K562 (cell line): ENCODE measurements around the gene EPHA10. TPM values are rescaled to one million over a fixed set of nuclear protein-coding genes. Genes with fewer than 3 reads are reported as not detected.

Experiments used
- ATAC-seq: fragments of 200-7000 bp; cut with Tn5 transposase; 3 replicates; pipeline ENCODE4 v1.9.1; 2020; ENCODE audit warnings: moderate library complexity
- BruUV-seq: library from RNA; stranded (reverse); fragments of 400-500 nt; replicated peaks from 2 replicates; lab custom pipeline; 2021; lab: Mats Ljungman, UMichigan
- CTCF ChIA-PET: fragments of 300-600 bp; formaldehyde crosslinking; extraction: SDS; loops from one replicate; lab custom pipeline; 2021; ENCODE audit warnings: low intra/inter-chr PET ratio; lab: Yijun Ruan, JAX
- POLR2A ChIA-PET: fragments of 300-600, 350-650 bp; sonication (Branson Sonifier 250); formaldehyde crosslinking; extraction: SDS; loops from one replicate; lab custom pipeline; 2021; ENCODE audit warnings: antibody characterized with exemption, inconsistent platforms; lab: Yijun Ruan, JAX
- DNase-seq, 4 experiments: peaks; one replicate each; pipeline versions ENCODE4 v3.0.0 to v3.0.0-alpha.2; 2011 to 2018; ENCODE audit warnings: low spot score in 3 of 4, mixed read lengths in 3 of 4; ENCODE audit errors: extremely low read depth in 1 of 4
- FAIRE-seq: peaks from 2 replicates; lab custom pipeline; 2011; peaks lifted over from hg19 to GRCh38; lab: Jason Lieb, UNC
- H2AFZ ChIP-seq: 2 replicates; pipeline ENCODE4 v1.6.0; 2011; ENCODE audit warnings: low read depth, low read length, control low read depth, inconsistent platforms
- H3K27ac ChIP-seq: fragments of 200-600 bp; 3 replicates; pipeline ENCODE4 v1.8.0; 2011; ENCODE audit warnings: low read depth, mild to moderate bottlenecking, control low read depth, inconsistent platforms, low read length, moderate library complexity, mixed read lengths; ENCODE audit errors: extremely low read depth
- H3K27me3 ChIP-seq, 2 experiments: fragments of 300-600 bp in 1 of 2; 2 replicates in 1 of 2; 3 replicates in 1 of 2; pipeline versions ENCODE4 v1.6.0 to v1.8.0; 2011; ENCODE audit warnings: inconsistent platforms in 2 of 2, low read length in 2 of 2, mild to moderate bottlenecking in 1 of 2, mixed read lengths in 1 of 2, moderate library complexity in 1 of 2; ENCODE audit not compliant: control insufficient read depth in 2 of 2, insufficient read depth in 2 of 2
- H3K36me3 ChIP-seq: fragments of 300-600 bp; 3 replicates; pipeline ENCODE4 v1.8.0; 2011; ENCODE audit warnings: mild to moderate bottlenecking, low read length, inconsistent platforms; ENCODE audit not compliant: control insufficient read depth, insufficient read depth
- H3K4me1 ChIP-seq, 2 experiments: fragments of 200-600 bp in 1 of 2; replicated peaks in 1 of 2; 2 replicates in 1 of 2; 3 replicates in 1 of 2; pipeline versions ENCODE4 v1.5.1 to v1.8.0; 2011; ENCODE audit warnings: inconsistent platforms in 2 of 2, low read length in 2 of 2, mild to moderate bottlenecking in 1 of 2, mixed read lengths in 1 of 2, moderate library complexity in 1 of 2; ENCODE audit not compliant: control insufficient read depth in 2 of 2, insufficient read depth in 2 of 2
- H3K4me2 ChIP-seq: 2 replicates; pipeline ENCODE4 v1.6.1; 2011; ENCODE audit warnings: low read length, control low read depth, inconsistent platforms, mixed read lengths; ENCODE audit not compliant: insufficient read depth
- H3K4me3 ChIP-seq: fragments of 200-600 bp; sonication (generic), shearing (Covaris generic); 2 replicates; pipeline ENCODE4 v1.5.1; 2016; ENCODE audit warnings: control low read depth, inconsistent platforms
- H3K79me2 ChIP-seq: fragments of 200-600 bp; 3 replicates; pipeline ENCODE4 v1.8.0; 2011; ENCODE audit warnings: low read length, inconsistent platforms; ENCODE audit not compliant: control insufficient read depth, insufficient read depth
- H3K9ac ChIP-seq, 2 experiments: 2 replicates each; pipeline versions ENCODE4 v1.6.0 to v1.6.1; 2011; ENCODE audit warnings: low read depth in 2 of 2, low read length in 2 of 2, control low read depth in 1 of 2, inconsistent platforms in 1 of 2, mild to moderate bottlenecking in 1 of 2, mixed read lengths in 1 of 2; ENCODE audit not compliant: insufficient read depth in 1 of 2
- H3K9me1 ChIP-seq: one replicate; pipeline ENCODE4 v1.6.0; 2011; ENCODE audit warnings: inconsistent platforms, mild to moderate bottlenecking, low read length, moderate library complexity; ENCODE audit not compliant: control insufficient read depth, insufficient read depth
- H3K9me3 ChIP-seq: replicated peaks from 2 replicates; pipeline ENCODE4 v1.5.1; 2011; ENCODE audit warnings: low read depth, low read length, inconsistent platforms; ENCODE audit not compliant: control insufficient read depth, insufficient read depth
- H4K20me1 ChIP-seq: replicated peaks from 2 replicates; pipeline ENCODE4 v1.6.1; 2011; ENCODE audit warnings: low read length, inconsistent platforms, mixed read lengths; ENCODE audit not compliant: control insufficient read depth, insufficient read depth
- CREB1 ChIP-seq, 2 experiments: sonication (generic) in 1 of 2; formaldehyde crosslinking in 1 of 2; IDR thresholded peaks; 2 replicates each; pipeline versions ENCODE4 v1.6.1 to v1.8.0; 2012 to 2022; ENCODE audit warnings: inconsistent platforms in 1 of 2, mild to moderate bottlenecking in 1 of 2, missing genetic modification reagents in 1 of 2, moderate library complexity in 1 of 2
- CXXC5 ChIP-seq: fragments of 250-450 bp; sonication (Bioruptor Pico); IDR thresholded peaks from 2 replicates; pipeline ENCODE4 v1.8.0; 2022; ENCODE audit warnings: inconsistent platforms, mild to moderate bottlenecking, moderate library complexity
- ETV5 ChIP-seq: sonication (generic); formaldehyde crosslinking; IDR thresholded peaks from 2 replicates; pipeline ENCODE4 v1.4.0; 2020; ENCODE audit warnings: low read depth, mild to moderate bottlenecking, missing genetic modification reagents
- FOXM1 ChIP-seq, 2 experiments: fragments of 450-650 bp in 1 of 2; sonication (generic) in 1 of 2; formaldehyde crosslinking in 1 of 2; IDR thresholded peaks; 2 replicates each; pipeline versions ENCODE4 v1.6.1 to v1.9.0; 2017 to 2022; ENCODE audit warnings: low read depth in 2 of 2, mild to moderate bottlenecking in 2 of 2, missing genetic modification reagents in 1 of 2, moderate library complexity in 1 of 2
- GABPB1 ChIP-seq: sonication (generic); formaldehyde crosslinking; IDR thresholded peaks from 2 replicates; pipeline ENCODE4 v1.8.0; 2022; ENCODE audit warnings: mild to moderate bottlenecking, missing genetic modification reagents
- NEUROD1 ChIP-seq: fragments of 150-350 bp; IDR thresholded peaks from 2 replicates; pipeline ENCODE4 v1.6.1; 2014; ENCODE audit warnings: borderline replicate concordance, low read length, low read depth; ENCODE audit not compliant: partially characterized antibody
- NR1H2 ChIP-seq: sonication (generic); formaldehyde crosslinking; IDR thresholded peaks from 2 replicates; pipeline ENCODE4 v1.4.0; 2020; ENCODE audit warnings: mild to moderate bottlenecking, missing genetic modification reagents
- PHB2 ChIP-seq: fragments of 450-650 bp; IDR thresholded peaks from 2 replicates; pipeline ENCODE4 v1.6.1; 2017; ENCODE audit warnings: low read depth
- PRMT5 ChIP-seq: sonication (generic); formaldehyde crosslinking; IDR thresholded peaks from 2 replicates; pipeline ENCODE4 v1.5.0; 2020; ENCODE audit warnings: missing genetic modification reagents
- SAFB ChIP-seq: fragments of 200-400 bp; formaldehyde crosslinking; IDR thresholded peaks from 2 replicates; pipeline ENCODE4 v1.6.1; 2017; ENCODE audit warnings: low read depth, low read length, borderline replicate concordance
- STAT5A ChIP-seq: IDR thresholded peaks from 2 replicates; pipeline ENCODE4 v1.6.1; 2012; ENCODE audit warnings: low read length, inconsistent platforms, borderline replicate concordance
- ZC3H11A ChIP-seq: IDR thresholded peaks from 2 replicates; pipeline ENCODE4 v1.6.1; 2012; ENCODE audit warnings: low read depth, low read length, improper control_type of control experiment
- ZFP1 ChIP-seq: fragments of 450-650 bp; formaldehyde crosslinking; IDR thresholded peaks from 2 replicates; pipeline ENCODE4 v1.4.0; 2020; ENCODE audit warnings: mild to moderate bottlenecking, mixed read lengths
- ZNF263 ChIP-seq: sonication (generic); formaldehyde crosslinking; IDR thresholded peaks from 2 replicates; pipeline ENCODE4 v1.8.0; 2022; ENCODE audit warnings: mild to moderate bottlenecking, missing genetic modification reagents, borderline replicate concordance
- ZNF384 ChIP-seq: IDR thresholded peaks from 2 replicates; pipeline ENCODE4 v1.6.1; 2012; ENCODE audit warnings: low read depth, low read length, improper control_type of control experiment
- ZNF436 ChIP-seq: fragments of 250-450, 450-650 bp; sonication (Bioruptor Pico); formaldehyde crosslinking; IDR thresholded peaks from 2 replicates; pipeline ENCODE4 v1.7.0; 2020; ENCODE audit warnings: mild to moderate bottlenecking
- ZNF586 ChIP-seq: fragments of 450-650 bp; formaldehyde crosslinking; conservative IDR thresholded peaks from 2 replicates; pipeline ENCODE4 v1.4.0; 2020; ENCODE audit warnings: mild to moderate bottlenecking, moderate library complexity
- WGBS: fragments of 100-300 bp; shearing (Covaris generic); methylation state at CpG from one replicate; pipeline ENCODE4 v1.1.6; 2016; ENCODE audit warnings: low coverage, mixed read lengths; ENCODE audit not compliant: insufficient coverage; ENCODE audit errors: missing lambda C conversion rate; 5-methylcytosine and 5-hydroxymethylcytosine counted together
- in situ Hi-C: fragments of 300-500 bp; cut with MboI; formaldehyde crosslinking; loops from 4 replicates; pipeline ENCODE4 v1.15.0; 2018; ENCODE audit warnings: inconsistent platforms, mixed read lengths
- intact Hi-C: fragments of 100-400 bp; cut with micrococcal nuclease; formaldehyde crosslinking; loops from 2 replicates; pipeline ENCODE4 v1.14.2; 2022
- polyA plus RNA-seq, 8 experiments: library from polyadenylated mRNA; depleted of rRNA in 4 of 8; stranded (reverse) in 5 of 8; unstranded in 3 of 8; fragments of >200 nt; fragmentation: Nextera tagmentation in 2 of 8; fragmentation: Illumina TruSeq in 1 of 8; extraction: Ambion mirVana in 2 of 8; extraction: Trizol in 1 of 8; gene quantifications; 2 replicates each; pipeline versions ENCODE4 v1.2.1 to v1.2.3, GENCODE V29; 2011 to 2014; ENCODE audit warnings: inconsistent platforms in 1 of 8, missing spikeins in 1 of 8
- total RNA-seq, 7 experiments: library from RNA; depleted of rRNA in 6 of 7; stranded (reverse); fragments of >200 nt in 6 of 7; fragmentation: Illumina TruSeq in 2 of 7; extraction: Trizol in 2 of 7; gene quantifications; 2 replicates each; pipeline versions ENCODE4 v1.2.1 to v1.2.3, GENCODE V29; 2011 to 2021; ENCODE audit warnings: low replicate concordance in 1 of 7
- TF ChIP-seq, protein P1 (sequence below): fragments of 450-650 bp; formaldehyde crosslinking; IDR thresholded peaks from 2 replicates; pipeline ENCODE4 v1.4.0; 2022; ENCODE audit warnings: missing genetic modification characterization

Gene EPHA10
- total and polyA plus RNA-seq, 9 of the 15 experiments (the other 6 are each of a cell fraction or from before 2014, with no cell fraction given) = 0.03 TPM; not detected in 8

DNA sequence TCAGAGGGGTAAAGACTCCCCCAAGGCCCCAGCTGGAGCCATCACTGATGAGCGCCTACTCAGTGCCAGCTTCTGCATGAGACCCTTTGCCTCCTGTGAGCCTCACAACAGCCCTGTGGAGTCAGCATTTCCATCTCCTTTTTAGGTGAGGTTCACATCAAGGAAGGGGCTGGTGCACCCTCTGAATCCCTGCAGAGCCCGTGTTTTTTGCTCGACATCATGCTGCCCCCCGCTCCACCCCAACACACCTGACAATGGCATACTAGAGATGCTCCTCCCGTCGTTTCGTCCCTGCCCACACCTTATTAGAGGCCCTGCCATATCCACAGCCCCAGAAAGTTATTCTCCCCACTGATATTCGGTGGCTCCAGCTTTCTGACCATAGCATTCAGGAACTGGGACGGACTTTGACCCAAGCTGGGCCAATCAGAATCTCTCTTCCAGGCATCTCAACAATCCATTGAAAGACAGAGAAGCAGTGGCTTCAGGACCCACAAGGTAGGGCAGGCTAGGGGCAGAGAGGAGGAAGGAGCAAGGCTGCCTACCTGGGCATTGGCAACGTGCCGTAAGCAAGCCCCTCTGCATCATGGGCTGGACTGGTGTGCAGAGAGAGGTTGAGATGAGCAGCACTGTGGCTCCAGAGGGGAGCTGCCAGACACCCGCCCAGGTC lies 32.7 kb downstream of the EPHA10 start (continued):
- TF ChIP-seq, protein P1, sequence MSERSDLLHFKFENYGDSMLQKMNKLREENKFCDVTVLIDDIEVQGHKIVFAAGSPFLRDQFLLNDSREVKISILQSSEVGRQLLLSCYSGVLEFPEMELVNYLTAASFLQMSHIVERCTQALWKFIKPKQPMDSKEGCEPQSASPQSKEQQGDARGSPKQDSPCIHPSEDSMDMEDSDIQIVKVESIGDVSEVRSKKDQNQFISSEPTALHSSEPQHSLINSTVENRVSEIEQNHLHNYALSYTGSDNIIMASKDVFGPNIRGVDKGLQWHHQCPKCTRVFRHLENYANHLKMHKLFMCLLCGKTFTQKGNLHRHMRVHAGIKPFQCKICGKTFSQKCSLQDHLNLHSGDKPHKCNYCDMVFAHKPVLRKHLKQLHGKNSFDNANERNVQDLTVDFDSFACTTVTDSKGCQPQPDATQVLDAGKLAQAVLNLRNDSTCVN = no peak
- TF ChIP-seq ZC3H11A (no peak), ZNF263 (CRISPR knock-in tag) (no peak), PRMT5 (no peak), ZFP1 (CRISPR knock-in tag) (no peak), CXXC5 (no peak)

DNA sequence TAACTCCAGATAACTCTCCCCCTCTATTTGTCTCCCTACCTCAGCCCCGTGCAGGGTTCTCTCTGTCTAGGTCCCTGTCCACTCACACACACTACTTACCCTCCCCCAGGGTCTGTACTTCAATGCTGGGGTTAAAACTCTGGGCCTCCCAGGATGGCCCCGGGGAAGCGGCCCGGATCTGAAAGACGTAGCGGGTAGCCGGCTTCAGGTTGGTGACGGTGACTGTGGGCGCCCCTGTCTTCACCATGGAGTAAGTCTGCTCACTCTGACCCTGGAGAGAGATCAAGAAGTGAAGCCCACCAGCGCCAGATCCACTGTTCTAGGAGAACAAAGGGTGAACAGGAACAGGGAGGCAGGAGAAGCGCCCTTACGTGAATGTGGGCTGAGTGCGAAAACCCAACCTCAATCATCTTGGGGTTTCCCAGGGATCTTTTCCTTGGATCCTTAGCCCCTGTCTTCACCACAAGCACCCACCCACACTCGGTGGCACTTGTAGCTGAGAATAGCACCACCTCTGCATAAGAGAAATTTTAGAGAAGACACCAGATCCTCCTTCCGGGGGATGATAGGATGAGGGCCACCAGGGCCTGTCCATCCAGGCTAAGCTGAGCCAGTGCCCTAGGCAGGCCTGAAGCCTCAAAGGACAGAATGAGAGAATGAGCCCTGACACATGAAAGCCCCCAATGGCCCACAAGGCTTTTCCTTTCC lies 33.5 kb downstream of the EPHA10 start:
- Histone ChIP-seq H3K79me2 (no peaks in the 10 kb centered on the region), H3K4me2 (no peak overlapping the region)
- no peak for ATAC-seq
- TF ChIP-seq ETV5 (CRISPR knock-in tag) (no peak), CREB1 (IDR thresholded peaks at IDR 0.05) (no peak), CREB1 (CRISPR knock-in tag; IDR thresholded peaks at IDR 0.05) (no peak), ZNF586 (CRISPR knock-in tag) (no peak), SAFB (no peak), PHB2 (no peak), NR1H2 (CRISPR knock-in tag) (no peak), GABPB1 (CRISPR knock-in tag) (no peak), FOXM1 (IDR thresholded peaks at IDR 0.05; ENCODE audit: low read depth) (no peak), FOXM1 (CRISPR knock-in tag; IDR thresholded peaks at IDR 0.05; ENCODE audit: low read depth) (no peak), ZNF436 (CRISPR knock-in tag) (no peak), STAT5A (no peak), NEUROD1 (no peak), ZNF384 (no peak)
- TF ChIP-seq, all 486 proteins: peak for 0
- Histone ChIP-seq H3K27ac (no peak overlapping the region), H3K9me1 (no peaks in the 10 kb centered on the region), H3K4me1 (peaks cover 0 to 10% of the 10 kb centered on the region in 2 experiments; a peak in 2 of 5 replicates), H3K9me3 (no peaks in the 10 kb centered on the region), H3K9ac (no peak overlapping the region), H3K36me3 (no peaks in the 10 kb centered on the region), H3K4me3 (no peak overlapping the region), H2AFZ (no peak overlapping the region), H3K27me3 (peaks cover 27 to 77% of the 10 kb centered on the region in 2 experiments), H4K20me1 (no peaks in the 10 kb centered on the region; the same call in none of the 2 replicates)
- no peak for DNase-seq
- CTCF ChIA-PET = no interaction called here
- FAIRE-seq = no peak
- 12% methylated on average over 15 of the region's 15 CpGs for WGBS
- no TSS peak for BruUV-seq
- in situ Hi-C loops = no loop called here
- intact Hi-C loops = no loop called here
- POLR2A ChIA-PET = interaction anchor here (0.6 to 2.0 kb wide), 3 partner anchors 10 to 147 kb away, joined by 3 to 8 read pairs (median 5); no protein-coding TSS in a partner anchor
